Uterus (tissue), 2 donors: ENCODE results near the gene RBL1.

Experiments used
- POLR2A ChIP-seq, 2 donors: fragments of 450-650 bp; IDR thresholded peaks; one replicate each; pipeline ENCODE4 v1.6.1; 2016; ENCODE audit warnings: antibody characterized with exemption in 2 of 2, mild to moderate bottlenecking in 1 of 2, moderate library complexity in 1 of 2
- TF ChIP-seq, protein P1 (sequence below), 4 experiments: fragments of 200-600 bp in 2 of 4; fragments of 450-650 bp in 2 of 4; sonication (generic) in 2 of 4; IDR thresholded peaks; one replicate each; pipeline ENCODE4 v1.5.1; 2016 to 2019; ENCODE audit warnings: antibody characterized with exemption in 4 of 4, mild to moderate bottlenecking in 2 of 4, moderate library complexity in 1 of 4

DNA sequence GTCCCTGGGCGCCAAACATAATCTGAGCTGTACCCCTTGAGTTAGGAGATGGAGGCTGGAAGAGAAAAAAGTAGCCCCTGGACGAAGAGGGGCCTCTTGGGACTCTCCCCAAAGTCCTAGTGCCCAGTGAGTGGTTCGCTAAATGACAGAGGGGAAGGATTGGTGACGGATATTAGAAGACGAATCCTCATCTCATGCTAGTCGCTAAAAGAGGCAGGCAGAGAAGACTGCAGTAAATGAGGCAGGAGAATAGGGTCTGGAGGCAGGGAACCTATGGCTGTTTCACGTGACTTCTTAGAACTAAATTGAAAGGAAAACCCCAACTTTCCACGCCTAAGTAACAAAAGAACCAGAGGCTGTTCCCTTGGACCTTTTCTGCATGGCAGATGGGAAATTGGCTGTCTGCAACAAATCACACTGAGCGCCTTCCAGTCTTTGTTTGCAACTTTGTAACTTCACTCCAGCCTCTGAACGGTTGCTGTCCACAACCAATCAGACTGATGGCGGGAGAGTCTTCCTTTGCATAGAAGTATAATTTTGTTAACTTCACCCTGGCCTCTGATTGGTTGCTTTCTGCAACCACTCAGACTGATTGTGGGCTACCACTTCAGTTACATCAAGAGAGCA is 731 bp upstream of the RBL1 start:
- TF ChIP-seq, protein P1, sequence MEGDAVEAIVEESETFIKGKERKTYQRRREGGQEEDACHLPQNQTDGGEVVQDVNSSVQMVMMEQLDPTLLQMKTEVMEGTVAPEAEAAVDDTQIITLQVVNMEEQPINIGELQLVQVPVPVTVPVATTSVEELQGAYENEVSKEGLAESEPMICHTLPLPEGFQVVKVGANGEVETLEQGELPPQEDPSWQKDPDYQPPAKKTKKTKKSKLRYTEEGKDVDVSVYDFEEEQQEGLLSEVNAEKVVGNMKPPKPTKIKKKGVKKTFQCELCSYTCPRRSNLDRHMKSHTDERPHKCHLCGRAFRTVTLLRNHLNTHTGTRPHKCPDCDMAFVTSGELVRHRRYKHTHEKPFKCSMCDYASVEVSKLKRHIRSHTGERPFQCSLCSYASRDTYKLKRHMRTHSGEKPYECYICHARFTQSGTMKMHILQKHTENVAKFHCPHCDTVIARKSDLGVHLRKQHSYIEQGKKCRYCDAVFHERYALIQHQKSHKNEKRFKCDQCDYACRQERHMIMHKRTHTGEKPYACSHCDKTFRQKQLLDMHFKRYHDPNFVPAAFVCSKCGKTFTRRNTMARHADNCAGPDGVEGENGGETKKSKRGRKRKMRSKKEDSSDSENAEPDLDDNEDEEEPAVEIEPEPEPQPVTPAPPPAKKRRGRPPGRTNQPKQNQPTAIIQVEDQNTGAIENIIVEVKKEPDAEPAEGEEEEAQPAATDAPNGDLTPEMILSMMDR (IDR thresholded peaks at IDR 0.05), result no peak
- TF ChIP-seq POLR2A (IDR thresholded peaks at IDR 0.05), result no peak
